Peyer's patch (tissue), 4 donors: ENCODE data around the gene BLOC1S3.

ENCODE experiments used
- CTCF ChIP-seq, 6 experiments: fragments of 450-650 bp in 4 of 6; fragments of 200-600 bp in 2 of 6; sonication (generic) in 1 of 6; IDR thresholded peaks; one replicate each; pipeline ENCODE4 v1.5.1; 2017 to 2019; ENCODE audit warnings: antibody characterized with exemption in 6 of 6, mild to moderate bottlenecking in 3 of 6, moderate library complexity in 1 of 6
- POLR2A ChIP-seq, 2 donors: fragments of 450-650 bp; IDR thresholded peaks; one replicate each; pipeline ENCODE4 v1.5.1; 2017; ENCODE audit warnings: antibody characterized with exemption in 2 of 2, mild to moderate bottlenecking in 2 of 2, moderate library complexity in 2 of 2

GRCh38 chr19:45162608-45163143 lies 15.9 kb upstream of the BLOC1S3 start:
- TF ChIP-seq CTCF (IDR thresholded peaks at IDR 0.05): no peak
- TF ChIP-seq POLR2A (IDR thresholded peaks at IDR 0.05): no peak
